AG08395 (cell line): ENCODE data around the gene ATP2C1.
"Not testable (repeated sequence)": the region's sequence is repeated elsewhere in the genome, so short reads cannot be mapped to it uniquely, and the experiment has no call there.

Experiments used
- DNase-seq: peaks from one replicate; pipeline ENCODE4 v3.0.0; 2012; ENCODE audit warnings: mixed read lengths, low spot score

The ATP2C1 gene

GRCh38 chr3:131042271-131042985 lies 148.5 kb downstream of the ATP2C1 start:
- not testable (repeated sequence) for DNase-seq

GRCh38 chr3:131047582-131047981 lies 153.7 kb downstream of the ATP2C1 start:
- DNase-seq = no peak

GRCh38 chr3:131048030-131048429 lies 154.1 kb downstream of the ATP2C1 start:
- DNase-seq = no peak

GRCh38 chr3:131050001-131050400 lies 156.1 kb downstream of the ATP2C1 start:
- no peak for DNase-seq

GRCh38 chr3:131053043-131053859 lies 159.4 kb downstream of the ATP2C1 start:
- DNase-seq = peak; percentile 15
